ENCODE measurements around the gene ABL1.
A peak's percentile ranks its signal among the peaks of the same experiment; 100 is the strongest.

The ABL1 gene

DNA sequence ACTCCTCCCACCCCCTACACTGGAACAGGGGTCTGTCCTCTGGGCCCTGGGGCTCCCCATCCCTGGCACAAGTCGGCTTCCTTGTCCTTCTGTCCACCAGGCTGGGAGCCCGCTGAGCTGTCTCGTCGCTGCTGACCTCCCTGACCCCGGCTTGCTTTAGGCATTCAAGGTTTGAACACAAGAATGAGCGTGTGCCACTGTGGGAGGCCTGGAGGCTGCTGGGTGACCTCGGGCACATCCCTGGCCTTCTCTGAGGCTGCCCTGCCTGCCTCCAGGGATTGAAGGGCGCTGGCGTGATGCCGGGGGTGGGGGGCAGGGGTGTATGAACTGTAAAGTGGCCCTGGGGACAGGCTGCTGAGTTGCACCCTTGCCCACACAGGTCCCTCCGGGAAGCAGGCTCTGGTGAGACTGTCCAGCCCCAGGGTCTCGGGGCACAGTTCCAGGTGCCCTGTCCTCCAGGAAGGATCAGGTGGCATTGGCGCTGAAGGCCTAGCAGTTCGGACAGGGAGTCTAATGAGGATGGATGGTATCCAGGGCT is 85.8 kb downstream of the ABL1 start:
- Mint-ChIP-seq H3K4me3 (no peak overlapping the region), H3K4me1 (peaks cover 3% of the 10 kb centered on the region), H3K27ac (no peak overlapping the region), H3K9me3 (no peaks in the 10 kb centered on the region), H3K27me3 (peaks cover 12% of the 10 kb centered on the region), H3K36me3 (no peaks in the 10 kb centered on the region)
- DNase-seq (ENCODE audit: low spot score in 2 of 2) = no peak
- no peak for ATAC-seq (ENCODE audit: low read depth)

DNA sequence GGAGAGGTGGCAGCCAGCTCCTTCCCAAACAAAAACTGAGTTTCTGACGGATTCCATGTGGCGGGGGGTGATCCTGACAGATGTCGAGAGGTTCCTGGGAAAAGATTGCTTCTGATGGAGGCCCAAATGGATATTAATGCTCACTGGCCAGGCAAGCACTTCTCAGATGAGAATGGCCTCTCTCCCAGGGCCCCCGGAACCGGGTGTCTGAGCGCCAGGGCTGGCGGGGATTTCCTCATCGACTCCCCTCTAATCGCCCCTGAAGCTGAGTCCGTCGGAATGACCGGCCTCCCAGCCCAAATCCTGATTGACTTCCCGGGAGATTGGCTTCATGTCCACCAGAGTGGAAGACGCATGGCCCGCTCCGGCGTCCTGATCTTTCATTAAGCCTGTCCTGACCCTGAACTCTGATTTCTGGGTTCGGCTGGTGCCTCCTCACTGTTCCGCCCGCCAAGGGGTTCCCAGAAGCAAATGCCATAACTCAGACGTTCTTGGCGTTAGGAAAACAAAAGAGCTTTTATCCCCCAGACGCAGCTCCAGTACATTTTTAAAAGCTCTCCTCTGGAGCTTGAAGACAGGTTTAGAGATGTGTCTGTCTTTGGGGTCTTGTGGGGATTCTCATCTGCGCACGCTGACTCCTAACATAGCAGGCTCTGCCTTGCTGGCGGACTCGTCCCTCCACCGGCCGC is 86.4 kb downstream of the ABL1 start:
- no peak overlapping the region for H3K4me3 Mint-ChIP-seq

DNA sequence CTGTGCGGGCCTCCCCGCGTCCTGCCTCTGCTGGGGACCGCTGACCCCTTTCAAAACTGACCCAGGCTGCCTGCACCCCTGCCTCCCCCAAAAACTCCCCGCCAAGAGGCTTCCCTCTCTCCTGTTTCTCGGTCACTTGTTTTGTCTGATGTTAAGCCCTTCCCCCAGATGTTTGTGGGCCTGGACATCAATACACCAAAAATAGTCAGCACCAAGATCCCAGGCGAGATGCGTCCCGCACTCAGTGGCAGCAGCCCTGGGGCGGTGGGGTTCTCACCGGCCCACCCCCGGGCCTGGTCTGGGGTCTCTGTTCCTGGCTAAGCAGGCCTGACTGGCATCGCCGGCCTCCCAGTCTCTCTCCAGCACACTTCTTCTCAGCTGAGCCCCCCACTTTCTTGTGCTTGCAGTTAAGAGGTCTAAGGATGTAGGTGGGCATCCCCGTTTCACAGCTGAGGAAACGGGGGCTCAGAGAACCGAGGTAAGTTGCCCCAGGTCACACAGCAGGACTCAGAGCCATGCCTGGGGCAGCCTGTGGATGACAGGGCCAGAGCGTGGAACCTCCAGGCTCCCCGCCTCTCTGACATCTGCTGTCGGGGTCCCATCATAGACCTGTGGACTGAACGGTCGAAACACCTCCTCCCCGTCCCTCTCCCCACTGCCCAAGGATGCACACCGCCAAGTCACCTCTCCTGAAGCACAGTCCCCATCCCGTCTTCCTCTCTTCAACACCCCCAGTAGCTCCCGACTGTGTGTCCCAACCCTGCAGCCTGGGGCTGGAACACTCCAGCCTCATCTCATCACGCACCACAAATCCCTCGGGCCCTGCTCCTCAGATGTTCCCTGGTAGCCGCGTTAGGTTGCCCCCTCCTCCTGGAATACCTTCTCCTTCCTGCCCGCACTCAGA is 87.2 kb downstream of the ABL1 start:
- Mint-ChIP-seq H3K27me3 (peaks cover 14% of the 10 kb centered on the region), H3K9me3 (no peaks in the 10 kb centered on the region), H3K36me3 (no peaks in the 10 kb centered on the region), H3K27ac (no peak overlapping the region), H3K4me3 (no peak overlapping the region), H3K4me1 (peaks cover 8% of the 10 kb centered on the region)
- ATAC-seq (ENCODE audit: low read depth) (no peak), DNase-seq (ENCODE audit: low spot score in 2 of 2) (no peak)

More for the DNA sequence above, 86.4 kb downstream of the ABL1 start:
- peaks cover 8% of the 10 kb centered on the region for H3K4me1 Mint-ChIP-seq
- H3K27ac Mint-ChIP-seq = no peak overlapping the region
- peaks cover 14% of the 10 kb centered on the region for H3K27me3 Mint-ChIP-seq
- DNase-seq (ENCODE audit: low spot score in 2 of 2) = no peak
- ATAC-seq (ENCODE audit: low read depth) = no peak
- no peaks in the 10 kb centered on the region for H3K9me3 Mint-ChIP-seq
- H3K36me3 Mint-ChIP-seq = no peaks in the 10 kb centered on the region

DNA sequence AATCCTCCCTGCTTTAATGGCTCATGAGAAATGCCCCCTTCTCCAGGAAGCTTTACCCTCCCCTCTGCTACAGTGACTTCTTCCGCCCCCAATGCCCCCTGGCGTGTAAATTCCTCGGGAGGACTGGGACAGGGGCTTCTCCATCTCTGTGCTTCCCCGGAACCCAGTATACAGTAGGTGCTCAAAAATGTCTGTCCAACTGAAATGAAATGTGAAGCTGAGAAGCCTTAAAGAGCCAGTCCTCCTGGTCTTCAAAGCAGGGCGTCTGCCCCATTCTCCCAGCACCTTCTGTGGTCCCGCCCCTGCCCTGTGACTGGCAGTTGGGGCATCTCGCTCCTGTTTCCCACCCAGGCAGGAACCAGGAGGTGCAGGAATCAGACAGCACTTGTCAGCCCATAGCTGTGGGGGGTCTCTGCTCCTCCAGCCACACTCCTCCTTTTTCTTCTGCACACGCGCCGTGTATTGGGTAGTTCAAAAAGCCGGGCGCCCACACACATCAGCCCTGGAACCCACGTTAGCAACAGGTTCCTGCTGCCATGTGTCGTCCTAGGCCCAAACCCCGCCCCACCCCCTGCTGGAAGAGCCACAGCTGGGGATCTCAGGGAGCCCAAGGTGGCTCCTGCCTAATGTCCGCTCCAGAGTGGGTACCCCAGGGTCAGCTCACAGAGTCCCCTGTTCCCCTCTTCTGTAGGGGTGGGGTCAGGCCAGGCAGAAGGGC is 88.0 kb downstream of the ABL1 start:
- no peaks in the 10 kb centered on the region for H3K36me3 Mint-ChIP-seq
- no peak overlapping the region for H3K4me3 Mint-ChIP-seq
- H3K27ac Mint-ChIP-seq = no peak overlapping the region
- no peaks in the 10 kb centered on the region for H3K9me3 Mint-ChIP-seq
- peaks cover 8% of the 10 kb centered on the region for H3K4me1 Mint-ChIP-seq
- ATAC-seq (ENCODE audit: low read depth) (no peak), DNase-seq (ENCODE audit: low spot score in 2 of 2) (no peak)
- H3K27me3 Mint-ChIP-seq = peaks cover 16% of the 10 kb centered on the region

DNA sequence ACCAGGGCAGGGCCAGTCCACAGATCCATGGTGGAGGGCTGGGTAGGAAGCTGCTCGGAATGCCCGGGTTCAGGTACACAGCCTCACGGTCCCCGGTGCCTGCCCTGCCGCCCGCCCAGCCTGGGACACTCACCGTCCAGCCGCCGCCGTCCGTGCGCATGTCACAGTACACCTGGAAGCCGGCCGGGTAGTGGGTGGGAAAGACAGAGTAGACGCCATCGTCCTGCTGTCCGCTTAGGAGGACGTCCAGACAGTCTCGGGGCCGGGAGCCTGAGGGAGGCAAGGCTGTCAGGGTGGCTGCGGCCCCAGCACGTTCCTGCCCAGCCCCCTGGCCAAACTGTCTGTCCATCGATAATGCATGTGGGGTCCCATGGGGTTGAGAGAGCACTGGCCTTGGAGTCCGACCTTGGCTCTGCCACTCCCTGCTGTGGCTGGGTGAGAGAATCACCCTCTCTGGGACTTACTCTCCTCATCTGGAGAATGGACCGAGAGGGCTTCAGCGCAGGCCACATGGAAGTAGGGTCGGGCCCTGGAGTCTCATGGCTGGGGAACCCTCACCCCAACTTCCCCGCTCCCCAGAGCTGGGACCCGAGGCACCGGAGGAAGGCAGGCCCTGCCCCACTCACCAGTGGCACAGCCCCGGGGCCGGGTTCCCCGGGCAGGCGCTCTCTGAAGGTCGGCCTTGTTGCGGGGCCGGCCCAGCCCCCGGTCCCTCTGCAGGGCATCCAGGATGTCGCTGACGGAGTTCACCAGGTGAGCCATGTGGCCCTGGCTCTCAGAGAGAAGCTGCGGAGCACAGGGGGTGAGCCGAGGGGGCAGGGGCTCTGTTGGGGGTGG is 88.8 kb downstream of the ABL1 start:
- Mint-ChIP-seq H3K9me3 (no peaks in the 10 kb centered on the region), H3K27me3 (peaks cover 17% of the 10 kb centered on the region), H3K27ac (no peak overlapping the region), H3K4me1 (peaks cover 8% of the 10 kb centered on the region), H3K4me3 (no peak overlapping the region), H3K36me3 (no peaks in the 10 kb centered on the region)
- no peak for DNase-seq (ENCODE audit: low spot score in 2 of 2)
- ATAC-seq (ENCODE audit: low read depth) = no peak

DNA sequence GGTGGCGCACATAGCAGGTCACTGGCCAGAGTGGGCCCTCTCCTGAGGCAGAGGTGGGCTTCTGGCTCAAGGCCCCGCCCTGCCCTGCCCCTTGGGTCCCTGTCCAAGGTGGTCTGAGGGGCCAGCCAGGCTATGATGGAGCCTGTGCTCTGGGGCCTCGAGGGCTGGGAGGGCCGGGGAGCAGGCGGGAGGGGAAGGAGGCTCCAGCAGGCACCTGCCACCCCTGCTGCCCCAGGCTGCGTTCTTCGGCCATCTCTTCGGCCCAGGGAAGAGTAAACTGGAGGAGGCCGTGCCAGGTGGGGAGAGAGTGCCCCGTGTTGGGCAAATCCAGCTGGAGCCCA is 89.4 kb downstream of the ABL1 start:
- no peaks in the 10 kb centered on the region for H3K9me3 Mint-ChIP-seq
- H3K4me1 Mint-ChIP-seq = peaks cover 8% of the 10 kb centered on the region

DNA sequence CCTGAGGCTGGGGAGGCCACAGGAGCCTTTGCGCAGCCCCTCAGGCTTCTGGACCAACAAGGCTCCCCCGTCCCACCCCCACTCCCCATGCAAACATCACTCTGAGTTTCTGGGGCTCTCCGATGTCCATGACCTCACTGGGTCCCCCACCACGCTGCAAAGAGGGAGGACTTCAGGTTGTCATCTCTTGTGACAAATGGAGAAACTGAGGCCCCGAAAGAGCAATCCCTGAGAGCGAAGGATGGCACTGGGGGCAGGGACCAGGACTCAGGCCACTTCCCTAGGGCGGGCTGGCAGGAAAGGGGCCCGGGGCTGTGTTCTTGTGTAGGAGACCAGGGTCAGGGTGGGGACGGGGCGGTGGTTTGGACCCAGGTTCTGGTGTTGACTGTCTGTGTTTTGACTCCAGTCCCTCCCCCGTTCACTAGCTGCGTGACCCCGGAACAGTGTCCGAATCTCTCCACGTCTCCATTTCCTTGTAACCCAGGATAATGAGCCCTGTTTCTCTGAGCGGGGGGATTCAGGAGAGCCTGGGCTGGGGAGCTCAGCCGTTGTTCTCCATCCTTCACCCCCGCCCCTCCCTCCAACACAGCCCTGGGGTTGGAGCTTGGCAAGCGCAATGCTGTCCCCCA is 90.1 kb downstream of the ABL1 start:
- ATAC-seq (ENCODE audit: low read depth) (no peak), DNase-seq (ENCODE audit: low spot score in 2 of 2) (no peak)
- Mint-ChIP-seq H3K27me3 (peaks cover 20% of the 10 kb centered on the region), H3K27ac (no peak overlapping the region), H3K4me1 (peaks cover 12% of the 10 kb centered on the region), H3K9me3 (no peaks in the 10 kb centered on the region), H3K36me3 (no peaks in the 10 kb centered on the region), H3K4me3 (no peak overlapping the region)

More for the DNA sequence above, 89.4 kb downstream of the ABL1 start:
- peaks cover 17% of the 10 kb centered on the region for H3K27me3 Mint-ChIP-seq
- no peak overlapping the region for H3K4me3 Mint-ChIP-seq
- no peaks in the 10 kb centered on the region for H3K36me3 Mint-ChIP-seq
- DNase-seq (ENCODE audit: low spot score in 2 of 2) = no peak
- no peak for ATAC-seq (ENCODE audit: low read depth)
- no peak overlapping the region for H3K27ac Mint-ChIP-seq

DNA sequence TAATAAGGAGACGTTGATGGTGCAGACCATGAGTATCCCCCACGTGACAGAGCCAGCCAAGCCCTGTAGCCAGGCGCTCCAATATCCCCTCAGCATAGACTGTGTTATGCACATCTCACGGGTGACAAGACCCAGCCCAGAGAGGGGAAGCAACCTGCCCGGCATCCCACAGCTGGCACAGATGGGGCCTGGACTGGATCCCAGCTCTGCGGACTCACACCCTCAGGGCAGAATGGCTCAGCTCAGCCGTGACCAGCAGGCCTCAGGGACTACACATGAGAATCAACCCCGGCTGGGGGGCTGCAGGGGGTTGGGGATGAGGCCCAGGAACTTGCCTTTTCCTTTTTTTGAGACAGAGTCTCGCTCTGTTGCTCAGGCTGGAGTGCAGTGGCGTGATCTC is 92.3 kb downstream of the ABL1 start:
- ATAC-seq (ENCODE audit: low read depth) = no peak
- no peak overlapping the region for H3K27ac Mint-ChIP-seq
- no peak overlapping the region for H3K4me3 Mint-ChIP-seq
- DNase-seq (ENCODE audit: low spot score in 2 of 2) = no peak
- peaks cover 20% of the 10 kb centered on the region for H3K27me3 Mint-ChIP-seq
- H3K36me3 Mint-ChIP-seq = no peaks in the 10 kb centered on the region
- no peaks in the 10 kb centered on the region for H3K9me3 Mint-ChIP-seq
- H3K4me1 Mint-ChIP-seq = peaks cover 21% of the 10 kb centered on the region

DNA sequence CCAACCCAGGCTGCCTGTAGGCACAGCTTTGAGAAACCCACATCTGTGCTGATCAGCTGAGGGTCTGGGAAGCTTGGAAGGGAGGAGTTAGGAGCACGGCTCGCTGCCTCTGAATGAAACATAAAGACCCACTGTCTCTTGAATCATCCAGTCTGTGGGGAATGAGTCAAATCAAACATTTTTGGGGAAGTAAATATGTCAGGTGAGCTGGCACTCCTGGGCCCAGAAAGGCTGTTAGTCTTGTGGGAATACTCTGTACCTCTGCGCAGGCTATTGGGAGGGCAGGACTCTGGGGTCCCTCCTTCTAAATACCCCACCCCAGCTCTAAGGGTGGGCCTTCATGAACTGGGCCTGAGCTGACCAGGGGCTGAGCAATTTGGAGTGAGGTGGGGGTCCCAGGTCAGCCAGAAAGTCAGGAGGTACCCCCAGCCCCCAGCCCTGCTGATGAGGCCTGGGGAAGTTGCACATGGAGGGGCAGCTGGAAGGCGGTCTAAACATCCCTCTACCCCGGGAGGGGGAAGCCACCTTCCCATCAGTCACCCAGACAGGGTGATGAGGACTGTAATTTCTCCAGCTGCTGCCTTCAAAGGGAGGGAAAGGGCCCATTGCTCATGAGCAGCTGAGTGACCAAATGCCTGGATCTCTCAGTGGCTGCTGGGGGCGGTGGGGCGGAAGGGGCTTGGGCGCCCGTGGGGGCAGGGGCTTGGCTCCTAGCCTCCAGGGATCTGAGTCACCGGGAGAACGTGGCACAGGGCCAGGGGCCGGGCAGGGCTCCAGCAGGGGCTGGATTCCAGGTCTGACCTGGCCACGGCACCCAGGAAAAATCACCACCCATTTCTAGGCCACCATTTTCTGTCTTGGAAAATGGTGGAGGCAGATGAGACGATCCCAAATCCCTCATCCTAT is 93.2 kb downstream of the ABL1 start:
- no peak for DNase-seq (ENCODE audit: low spot score in 2 of 2)
- H3K36me3 Mint-ChIP-seq = no peaks in the 10 kb centered on the region
- ATAC-seq (ENCODE audit: low read depth) = peak; percentile 40

DNA sequence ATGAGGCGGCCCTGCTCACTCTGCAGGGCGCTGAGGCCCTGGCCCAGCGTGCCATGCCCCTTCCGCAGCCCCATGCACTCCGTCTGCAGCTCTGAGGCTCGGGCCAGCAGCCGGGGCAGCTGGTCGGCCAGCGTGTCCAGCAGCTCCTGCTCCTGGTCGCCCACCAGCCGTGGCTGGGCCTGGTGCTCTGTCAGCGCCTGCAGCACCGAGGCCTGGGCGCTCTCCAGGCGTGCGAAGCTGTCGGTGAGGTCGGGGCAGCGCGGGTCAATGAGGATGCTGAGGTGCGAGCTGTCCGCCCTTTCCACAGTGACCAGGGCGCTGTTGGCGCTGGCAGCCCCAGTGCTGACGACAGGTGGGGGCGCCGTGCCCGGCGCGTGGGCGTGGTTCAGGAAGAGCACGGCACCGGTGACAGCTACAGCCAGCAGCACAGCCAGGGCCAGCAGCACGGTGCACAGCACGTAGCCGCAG is 94.6 kb downstream of the ABL1 start:
- DNase-seq (ENCODE audit: low spot score in 2 of 2) (no peak), ATAC-seq (ENCODE audit: low read depth) (no peak)
- no peaks in the 10 kb centered on the region for H3K9me3 Mint-ChIP-seq
- no peak overlapping the region for H3K4me3 Mint-ChIP-seq
- no peaks in the 10 kb centered on the region for H3K36me3 Mint-ChIP-seq
- H3K27me3 Mint-ChIP-seq = peaks cover 19% of the 10 kb centered on the region
- H3K27ac Mint-ChIP-seq = no peak overlapping the region
- H3K4me1 Mint-ChIP-seq = peaks cover 24% of the 10 kb centered on the region

More for the DNA sequence above, 93.2 kb downstream of the ABL1 start:
- H3K27ac Mint-ChIP-seq = no peak overlapping the region
- no peak overlapping the region for H3K4me3 Mint-ChIP-seq
- no peaks in the 10 kb centered on the region for H3K9me3 Mint-ChIP-seq
- peaks cover 24% of the 10 kb centered on the region for H3K4me1 Mint-ChIP-seq
- peaks cover 17% of the 10 kb centered on the region for H3K27me3 Mint-ChIP-seq

DNA sequence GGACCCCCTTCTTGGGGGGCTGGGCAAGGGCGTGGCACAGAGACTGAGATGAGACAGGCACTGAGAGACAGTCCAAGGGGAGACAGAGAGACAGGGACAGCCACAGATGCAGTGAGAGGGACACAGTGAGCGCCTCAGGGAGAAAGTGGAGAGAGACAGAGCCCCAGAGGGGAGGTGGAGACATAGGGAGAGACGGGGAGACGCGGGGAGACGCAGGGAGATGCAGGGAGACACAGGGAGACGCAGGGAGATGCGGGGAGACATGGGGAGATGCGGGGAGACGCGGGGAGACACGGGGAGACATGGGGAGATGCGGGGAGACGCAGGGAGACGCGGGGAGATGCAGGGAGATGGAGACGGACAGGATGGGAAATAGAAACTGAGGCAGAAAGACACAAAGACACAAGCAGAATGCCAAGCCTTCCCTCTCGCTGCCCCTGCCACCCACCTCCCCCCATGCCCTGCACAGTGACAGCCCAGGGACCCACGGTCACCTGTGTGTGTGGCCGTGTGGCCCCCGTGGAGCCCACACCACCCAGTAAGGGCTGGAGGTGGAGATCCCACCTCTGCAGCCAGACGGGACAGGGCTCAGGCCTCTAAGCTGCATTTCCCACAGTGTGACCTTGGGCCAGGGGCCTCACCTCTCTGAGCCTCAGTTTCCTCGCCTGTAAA is 95.2 kb downstream of the ABL1 start:
- H3K36me3 Mint-ChIP-seq = no peaks in the 10 kb centered on the region
- DNase-seq (ENCODE audit: low spot score in 2 of 2) = no peak
- H3K4me1 Mint-ChIP-seq = peaks cover 24% of the 10 kb centered on the region
- no peak overlapping the region for H3K4me3 Mint-ChIP-seq
- H3K27me3 Mint-ChIP-seq = peaks cover 25% of the 10 kb centered on the region
- no peak for ATAC-seq (ENCODE audit: low read depth)
- H3K9me3 Mint-ChIP-seq = no peaks in the 10 kb centered on the region
- H3K27ac Mint-ChIP-seq = no peak overlapping the region

Data from memory B cell (primary cell).